Measurements from ENCODE around the gene TOGARAM2.

Gene TOGARAM2

GRCh38 chr2:29053670-29054400, 72.7 kb downstream of the TOGARAM2 start:
- no peak for ATAC-seq (ENCODE audit: low read depth)
- H3K4me3 Mint-ChIP-seq: no peak overlapping the region
- H3K27me3 Mint-ChIP-seq: peaks cover 3% of the 10 kb centered on the region
- H3K4me1 Mint-ChIP-seq: no peaks in the 10 kb centered on the region
- no peak for DNase-seq (ENCODE audit: low spot score in 2 of 2)
- H3K27ac Mint-ChIP-seq: no peak overlapping the region
- H3K36me3 Mint-ChIP-seq: no peaks in the 10 kb centered on the region
- peaks cover 1% of the 10 kb centered on the region for H3K9me3 Mint-ChIP-seq

GRCh38 chr2:29054430-29054829, 73.3 kb downstream of the TOGARAM2 start:
- Mint-ChIP-seq H3K9me3 (peaks cover 1% of the 10 kb centered on the region), H3K36me3 (no peaks in the 10 kb centered on the region), H3K4me1 (no peaks in the 10 kb centered on the region), H3K27ac (no peak overlapping the region), H3K27me3 (peaks cover 3% of the 10 kb centered on the region), H3K4me3 (no peak overlapping the region)
- no peak for DNase-seq (ENCODE audit: low spot score in 2 of 2)
- ATAC-seq (ENCODE audit: low read depth): no peak

GRCh38 chr2:29055601-29056000, 74.5 kb downstream of the TOGARAM2 start:
- DNase-seq (ENCODE audit: low spot score in 2 of 2) (no peak), ATAC-seq (ENCODE audit: low read depth) (no peak)
- Mint-ChIP-seq H3K4me3 (no peak overlapping the region), H3K9me3 (peaks cover 1% of the 10 kb centered on the region), H3K36me3 (no peaks in the 10 kb centered on the region), H3K27me3 (peaks cover 3% of the 10 kb centered on the region), H3K4me1 (no peaks in the 10 kb centered on the region), H3K27ac (no peak overlapping the region)

- DNase-seq (ENCODE audit: low spot score in 2 of 2): no peak
- Mint-ChIP-seq H3K27me3 (peaks cover 3% of the 10 kb centered on the region), H3K9me3 (peaks cover 1% of the 10 kb centered on the region), H3K4me3 (no peak overlapping the region), H3K27ac (no peak overlapping the region), H3K36me3 (no peaks in the 10 kb centered on the region), H3K4me1 (no peaks in the 10 kb centered on the region)
- ATAC-seq (ENCODE audit: low read depth): no peak
Measured at GRCh38 chr2:29056452-29056851, 75.4 kb downstream of the TOGARAM2 start.

GRCh38 chr2:29057006-29057405, 75.9 kb downstream of the TOGARAM2 start:
- H3K27me3 Mint-ChIP-seq: peaks cover 3% of the 10 kb centered on the region
- H3K4me3 Mint-ChIP-seq: no peak overlapping the region
- no peak for DNase-seq (ENCODE audit: low spot score in 2 of 2)
- peaks cover 1% of the 10 kb centered on the region for H3K9me3 Mint-ChIP-seq
- no peak for ATAC-seq (ENCODE audit: low read depth)
- H3K27ac Mint-ChIP-seq: no peak overlapping the region
- no peaks in the 10 kb centered on the region for H3K4me1 Mint-ChIP-seq
- H3K36me3 Mint-ChIP-seq: no peaks in the 10 kb centered on the region

GRCh38 chr2:29059624-29060023, 78.5 kb downstream of the TOGARAM2 start:
- Mint-ChIP-seq H3K27ac (no peak overlapping the region), H3K4me1 (no peaks in the 10 kb centered on the region), H3K36me3 (no peaks in the 10 kb centered on the region), H3K27me3 (no peaks in the 10 kb centered on the region), H3K4me3 (no peak overlapping the region), H3K9me3 (peaks cover 1% of the 10 kb centered on the region)
- ATAC-seq (ENCODE audit: low read depth) (no peak), DNase-seq (ENCODE audit: low spot score in 2 of 2) (no peak)

- no peaks in the 10 kb centered on the region for H3K9me3 Mint-ChIP-seq
- no peaks in the 10 kb centered on the region for H3K4me1 Mint-ChIP-seq
- DNase-seq (ENCODE audit: low spot score in 2 of 2): no peak
- H3K27ac Mint-ChIP-seq: no peak overlapping the region
- H3K4me3 Mint-ChIP-seq: no peak overlapping the region
- ATAC-seq (ENCODE audit: low read depth): no peak
- H3K27me3 Mint-ChIP-seq: no peaks in the 10 kb centered on the region
- H3K36me3 Mint-ChIP-seq: no peaks in the 10 kb centered on the region
Measured at GRCh38 chr2:29060441-29060840, 79.3 kb downstream of the TOGARAM2 start.

- Mint-ChIP-seq H3K4me1 (no peaks in the 10 kb centered on the region), H3K27ac (no peak overlapping the region), H3K36me3 (no peaks in the 10 kb centered on the region), H3K4me3 (no peak overlapping the region), H3K27me3 (no peaks in the 10 kb centered on the region), H3K9me3 (no peaks in the 10 kb centered on the region)
- no peak for ATAC-seq (ENCODE audit: low read depth)
- no peak for DNase-seq (ENCODE audit: low spot score in 2 of 2)
Measured at GRCh38 chr2:29061176-29061575, 80.1 kb downstream of the TOGARAM2 start.

- ATAC-seq (ENCODE audit: low read depth) (no peak), DNase-seq (ENCODE audit: low spot score in 2 of 2) (no peak)
- Mint-ChIP-seq H3K4me1 (no peaks in the 10 kb centered on the region), H3K27ac (no peak overlapping the region), H3K36me3 (no peaks in the 10 kb centered on the region), H3K4me3 (no peak overlapping the region), H3K27me3 (no peaks in the 10 kb centered on the region), H3K9me3 (no peaks in the 10 kb centered on the region)
Measured at GRCh38 chr2:29061616-29062015, 80.5 kb downstream of the TOGARAM2 start.

- DNase-seq (ENCODE audit: low spot score in 2 of 2) (no peak), ATAC-seq (ENCODE audit: low read depth) (no peak)
- Mint-ChIP-seq H3K4me3 (no peak overlapping the region), H3K4me1 (no peaks in the 10 kb centered on the region), H3K27ac (no peak overlapping the region), H3K27me3 (no peaks in the 10 kb centered on the region), H3K36me3 (no peaks in the 10 kb centered on the region), H3K9me3 (no peaks in the 10 kb centered on the region)
Measured at GRCh38 chr2:29062371-29062770, 81.3 kb downstream of the TOGARAM2 start.

GRCh38 chr2:29063056-29063455, 82.0 kb downstream of the TOGARAM2 start:
- DNase-seq (ENCODE audit: low spot score in 2 of 2): no peak
- ATAC-seq (ENCODE audit: low read depth): no peak
- Mint-ChIP-seq H3K27me3 (no peaks in the 10 kb centered on the region), H3K36me3 (no peaks in the 10 kb centered on the region), H3K4me1 (no peaks in the 10 kb centered on the region), H3K4me3 (no peak overlapping the region), H3K27ac (no peak overlapping the region), H3K9me3 (no peaks in the 10 kb centered on the region)

- no peaks in the 10 kb centered on the region for H3K36me3 Mint-ChIP-seq
- H3K4me3 Mint-ChIP-seq: no peak overlapping the region
- H3K27me3 Mint-ChIP-seq: no peaks in the 10 kb centered on the region
- no peaks in the 10 kb centered on the region for H3K9me3 Mint-ChIP-seq
- no peak overlapping the region for H3K27ac Mint-ChIP-seq
- ATAC-seq (ENCODE audit: low read depth): no peak
- no peak for DNase-seq (ENCODE audit: low spot score in 2 of 2)
- H3K4me1 Mint-ChIP-seq: no peaks in the 10 kb centered on the region
Measured at GRCh38 chr2:29063646-29064345, 82.7 kb downstream of the TOGARAM2 start.

GRCh38 chr2:29064346-29064715, 83.2 kb downstream of the TOGARAM2 start:
- ATAC-seq (ENCODE audit: low read depth): no peak
- H3K36me3 Mint-ChIP-seq: no peaks in the 10 kb centered on the region
- DNase-seq (ENCODE audit: low spot score in 2 of 2): no peak
- H3K4me1 Mint-ChIP-seq: no peaks in the 10 kb centered on the region
- H3K27ac Mint-ChIP-seq: no peak overlapping the region
- no peaks in the 10 kb centered on the region for H3K9me3 Mint-ChIP-seq
- no peak overlapping the region for H3K4me3 Mint-ChIP-seq
- no peaks in the 10 kb centered on the region for H3K27me3 Mint-ChIP-seq

GRCh38 chr2:29064746-29065067, 83.6 kb downstream of the TOGARAM2 start:
- H3K4me1 Mint-ChIP-seq: no peaks in the 10 kb centered on the region

More at GRCh38 chr2:29064746-29065067, 83.6 kb downstream of the TOGARAM2 start:
- Mint-ChIP-seq H3K4me3 (no peak overlapping the region), H3K9me3 (no peaks in the 10 kb centered on the region), H3K27me3 (no peaks in the 10 kb centered on the region), H3K36me3 (no peaks in the 10 kb centered on the region), H3K27ac (no peak overlapping the region)
- DNase-seq (ENCODE audit: low spot score in 2 of 2) (no peak), ATAC-seq (ENCODE audit: low read depth) (no peak)

Measured in memory B cell (primary cell).